ENCODE measurements around the gene LY86. TPM values are rescaled to one million over a fixed set of nuclear protein-coding genes. Genes with fewer than 3 reads are reported as not detected.
A peak's percentile ranks its signal among the peaks of the same experiment; 100 is the strongest.

LY86 gene
- total and polyA plus RNA-seq, 3 donors from 2014 or later: 0.87 to 3.5 (median 1.6) TPM

DNA sequence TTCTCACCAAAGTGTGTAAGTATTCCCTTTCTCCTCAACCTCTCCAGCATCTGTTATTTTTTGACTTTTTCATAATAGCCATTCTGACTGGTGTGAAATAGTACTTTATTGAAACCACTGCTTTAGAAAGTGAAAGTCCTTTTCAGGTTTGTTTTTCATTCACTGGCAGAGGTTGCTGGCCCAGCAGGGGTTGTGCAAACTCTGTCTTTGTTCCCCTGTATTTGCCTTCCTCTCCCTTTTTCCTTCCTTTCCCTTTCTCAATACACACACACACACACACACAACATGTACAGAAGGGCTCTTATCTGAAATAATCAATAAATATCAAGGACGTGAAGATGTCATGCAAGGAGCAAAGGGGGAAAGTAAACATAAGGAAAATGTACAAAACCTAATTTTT is 99.8 kb downstream of the LY86 start:
- TF ChIP-seq, protein P1, sequence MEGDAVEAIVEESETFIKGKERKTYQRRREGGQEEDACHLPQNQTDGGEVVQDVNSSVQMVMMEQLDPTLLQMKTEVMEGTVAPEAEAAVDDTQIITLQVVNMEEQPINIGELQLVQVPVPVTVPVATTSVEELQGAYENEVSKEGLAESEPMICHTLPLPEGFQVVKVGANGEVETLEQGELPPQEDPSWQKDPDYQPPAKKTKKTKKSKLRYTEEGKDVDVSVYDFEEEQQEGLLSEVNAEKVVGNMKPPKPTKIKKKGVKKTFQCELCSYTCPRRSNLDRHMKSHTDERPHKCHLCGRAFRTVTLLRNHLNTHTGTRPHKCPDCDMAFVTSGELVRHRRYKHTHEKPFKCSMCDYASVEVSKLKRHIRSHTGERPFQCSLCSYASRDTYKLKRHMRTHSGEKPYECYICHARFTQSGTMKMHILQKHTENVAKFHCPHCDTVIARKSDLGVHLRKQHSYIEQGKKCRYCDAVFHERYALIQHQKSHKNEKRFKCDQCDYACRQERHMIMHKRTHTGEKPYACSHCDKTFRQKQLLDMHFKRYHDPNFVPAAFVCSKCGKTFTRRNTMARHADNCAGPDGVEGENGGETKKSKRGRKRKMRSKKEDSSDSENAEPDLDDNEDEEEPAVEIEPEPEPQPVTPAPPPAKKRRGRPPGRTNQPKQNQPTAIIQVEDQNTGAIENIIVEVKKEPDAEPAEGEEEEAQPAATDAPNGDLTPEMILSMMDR (IDR thresholded peaks at IDR 0.05): no peak
- TF ChIP-seq POLR2A (IDR thresholded peaks at IDR 0.05): no peak
- Histone ChIP-seq H3K9me3 (no peaks in the 10 kb centered on the region), H3K4me3 (no peak overlapping the region), H3K36me3 (ENCODE audit: low read depth, missing control alignments) (no peaks in the 10 kb centered on the region), H3K4me1 (peaks cover 14% of the 10 kb centered on the region), H3K27me3 (no peaks in the 10 kb centered on the region), H3K27ac (no peak overlapping the region)
- intact Hi-C loops (cut with DNase I; ENCODE audit: low total_unique reads): no loop called here
- WGBS, 2 donors: 27 to 36% methylated on average over 1 of the region's 1 CpG
- DNase-seq: no peak

DNA sequence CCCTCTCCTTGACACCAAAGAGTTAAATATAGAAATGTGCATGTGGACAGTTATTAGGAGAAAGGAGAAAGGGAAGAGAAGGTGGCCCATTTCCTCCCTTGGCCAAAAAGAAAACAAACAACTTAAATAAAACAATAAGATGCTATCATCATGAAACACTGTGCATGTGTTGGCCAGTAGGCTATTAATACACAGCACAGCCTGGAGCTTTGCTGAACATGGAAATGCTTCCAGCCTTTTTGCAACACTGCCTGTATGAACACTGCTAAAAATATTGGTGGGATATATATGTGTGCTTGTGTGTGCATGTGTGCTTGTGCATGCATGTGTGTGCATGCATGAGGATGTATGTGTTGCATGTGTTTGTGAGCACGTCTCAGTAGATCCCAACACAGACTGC is 100.4 kb downstream of the LY86 start:
- no peak overlapping the region for H3K27ac ChIP-seq
- H3K4me3 ChIP-seq: no peak overlapping the region
- peaks cover 14% of the 10 kb centered on the region for H3K4me1 ChIP-seq
- intact Hi-C loops (cut with DNase I; ENCODE audit: low total_unique reads): no loop called here
- TF ChIP-seq, protein P1 (IDR thresholded peaks at IDR 0.05): no peak
- TF ChIP-seq POLR2A (IDR thresholded peaks at IDR 0.05): no peak
- no peaks in the 10 kb centered on the region for H3K36me3 ChIP-seq (ENCODE audit: low read depth, missing control alignments)
- 46 to 52% methylated on average over 1 of the region's 1 CpG for WGBS, 2 donors
- H3K9me3 ChIP-seq: no peaks in the 10 kb centered on the region
- no peak for DNase-seq
- no peaks in the 10 kb centered on the region for H3K27me3 ChIP-seq

DNA sequence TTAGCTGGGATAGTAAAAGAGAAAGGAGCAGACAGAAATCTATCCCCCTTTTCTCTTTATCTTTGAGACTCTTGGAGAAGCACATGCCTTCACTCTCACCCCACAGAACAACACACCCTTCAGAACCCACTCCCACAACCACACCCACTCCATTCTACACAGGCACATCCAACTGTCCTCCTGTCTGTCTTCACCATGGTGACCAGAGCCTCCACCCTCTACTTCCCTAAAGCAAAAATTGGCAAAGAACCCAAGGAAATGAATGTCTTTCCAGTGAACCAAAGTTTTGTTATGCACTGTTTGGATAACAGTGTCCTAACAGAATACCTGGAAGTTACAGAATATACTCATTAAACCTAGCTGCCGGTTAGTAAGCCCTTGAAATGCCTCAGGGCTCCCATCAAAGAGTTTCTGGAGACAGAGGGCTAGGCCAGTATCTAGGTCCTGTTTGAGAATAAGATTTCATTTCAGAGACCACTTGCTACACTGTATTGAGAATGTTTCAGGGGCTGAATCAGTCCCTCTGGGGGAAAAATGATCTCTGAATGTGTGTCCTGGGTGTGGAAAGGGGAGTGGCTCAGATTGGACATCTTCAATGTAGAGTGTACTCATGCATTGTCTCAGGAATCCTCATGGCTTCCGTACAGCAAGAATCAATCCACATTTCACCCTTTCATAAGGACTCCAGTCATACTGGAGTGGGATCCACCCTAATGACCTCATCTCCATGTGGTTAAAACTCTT is 101.1 kb downstream of the LY86 start:
- DNase-seq: no peak
- Histone ChIP-seq H3K27me3 (no peaks in the 10 kb centered on the region), H3K4me3 (no peak overlapping the region), H3K27ac (peak overlapping the region in 1 of 2 donors; percentile 3), H3K9me3 (no peaks in the 10 kb centered on the region), H3K4me1 (peaks cover 17% of the 10 kb centered on the region), H3K36me3 (ENCODE audit: low read depth, missing control alignments) (no peaks in the 10 kb centered on the region)
- TF ChIP-seq, protein P1 (IDR thresholded peaks at IDR 0.05): no peak
- no peak for TF ChIP-seq POLR2A (IDR thresholded peaks at IDR 0.05)
- WGBS, 2 donors: 36 to 58% methylated on average over 2 of the region's 2 CpGs
- intact Hi-C loops (cut with DNase I; ENCODE audit: low total_unique reads): no loop called here

DNA sequence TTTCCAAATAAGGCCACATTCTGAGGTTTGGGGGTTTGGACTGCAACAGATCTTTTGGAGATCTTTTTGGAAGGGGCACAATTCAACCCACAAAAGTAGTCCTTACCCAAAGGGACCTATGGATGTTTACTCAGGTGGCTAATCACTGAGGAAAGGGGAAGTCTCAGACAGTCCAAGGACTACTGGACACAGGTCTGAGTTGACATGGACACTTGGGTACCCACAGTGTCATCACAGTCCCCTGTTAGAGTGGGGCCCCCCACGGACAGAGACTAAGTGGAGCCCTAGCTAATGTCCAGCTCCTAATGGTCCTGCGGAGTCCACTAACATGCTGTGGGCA is 101.6 kb downstream of the LY86 start:
- Histone ChIP-seq H3K27ac (peak overlapping the region in 1 of 2 donors; percentile 3), H3K27me3 (no peaks in the 10 kb centered on the region), H3K36me3 (ENCODE audit: low read depth, missing control alignments) (no peaks in the 10 kb centered on the region), H3K4me1 (peaks cover 23% of the 10 kb centered on the region), H3K9me3 (no peaks in the 10 kb centered on the region), H3K4me3 (no peak overlapping the region)
- TF ChIP-seq, protein P1 (IDR thresholded peaks at IDR 0.05): no peak
- TF ChIP-seq POLR2A (IDR thresholded peaks at IDR 0.05): no peak
- WGBS, 2 donors: 92 to 95% methylated on average over 2 of the region's 2 CpGs
- intact Hi-C loops (cut with DNase I; ENCODE audit: low total_unique reads): no loop called here
- DNase-seq: no peak

DNA sequence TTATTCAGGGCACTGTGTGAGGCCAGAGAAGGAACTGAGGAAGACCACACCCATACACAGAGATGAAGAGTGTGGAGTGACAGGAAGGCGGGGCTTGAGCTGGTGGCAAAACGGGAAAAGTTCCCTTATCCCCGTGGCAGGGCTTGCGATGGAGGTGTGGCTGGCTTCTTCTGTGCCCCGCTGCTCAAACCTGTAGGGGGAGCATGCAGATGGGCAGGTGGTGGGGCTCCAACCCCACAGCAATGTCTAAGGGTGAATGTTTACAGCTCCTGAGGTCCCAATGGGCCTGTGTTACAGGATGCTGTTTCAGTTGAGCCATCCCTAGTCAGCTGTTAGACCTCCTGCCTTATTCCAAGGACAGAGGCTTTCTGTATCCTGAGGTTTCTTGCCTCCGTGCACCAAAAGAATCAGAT is 105.9 kb downstream of the LY86 start:
- WGBS, 2 donors: 68 to 76% methylated on average over 5 to 6 of the region's 6 CpGs
- H3K4me3 ChIP-seq: no peak overlapping the region
- H3K9me3 ChIP-seq: no peaks in the 10 kb centered on the region
- DNase-seq: no peak
- intact Hi-C loops (cut with DNase I; ENCODE audit: low total_unique reads): no loop called here
- no peaks in the 10 kb centered on the region for H3K36me3 ChIP-seq (ENCODE audit: low read depth, missing control alignments)
- no peak overlapping the region for H3K27ac ChIP-seq
- H3K4me1 ChIP-seq: peaks cover 27% of the 10 kb centered on the region
- no peaks in the 10 kb centered on the region for H3K27me3 ChIP-seq
- no peak for TF ChIP-seq POLR2A (IDR thresholded peaks at IDR 0.05)
- TF ChIP-seq, protein P1 (IDR thresholded peaks at IDR 0.05): no peak

Measured in testis (tissue), 3 donors.